Prostate gland (tissue), 2 donors: ENCODE data around the gene GALNT11. TPM values are rescaled to one million over a fixed set of nuclear protein-coding genes. Genes with fewer than 3 reads are reported as not detected.

ENCODE experiments used
- DNase-seq: peaks from one replicate; pipeline ENCODE4 v3.0.0-alpha.2; 2019; ENCODE audit warnings: low spot score
- H3K27ac ChIP-seq, 2 donors: fragments of 200-600 bp; sonication (generic); 2 replicates each; pipeline ENCODE4 v1.5.1; 2017 to 2019
- H3K27me3 ChIP-seq: fragments of 200-600 bp; sonication (generic); replicated peaks from 2 replicates; pipeline ENCODE4 v1.5.1; 2019; ENCODE audit not compliant: insufficient read depth
- H3K36me3 ChIP-seq, 2 donors: fragments of 200-600 bp; sonication (generic); 1 replicate in 1 of 2; 2 replicates in 1 of 2; pipeline versions ENCODE4 v1.5.1 to v1.8.1; 2017 to 2019
- H3K4me1 ChIP-seq: fragments of 200-600 bp; sonication (generic); replicated peaks from 2 replicates; pipeline ENCODE4 v1.5.1; 2019
- H3K4me3 ChIP-seq, 2 donors: fragments of 200-600 bp; sonication (generic); 2 replicates each; pipeline ENCODE4 v1.5.1; 2017 to 2019
- H3K9me3 ChIP-seq: fragments of 200-600 bp; sonication (generic); 2 replicates; pipeline ENCODE4 v1.5.1; 2017
- POLR2A ChIP-seq: fragments of 450-650 bp; IDR thresholded peaks from one replicate; pipeline ENCODE4 v1.6.1; 2016; ENCODE audit warnings: antibody characterized with exemption, mild to moderate bottlenecking
- POLR2AphosphoS5 ChIP-seq: sonication (generic); formaldehyde crosslinking; IDR thresholded peaks from one replicate; pipeline ENCODE4 v1.6.1; 2017; ENCODE audit warnings: antibody characterized with exemption
- WGBS: methylation state at CpG from one replicate; pipeline ENCODE4 v1.1.5; 2018; 5-methylcytosine and 5-hydroxymethylcytosine counted together
- intact Hi-C: fragments of 100-400 bp; cut with DNase I; formaldehyde crosslinking; loops from one replicate; pipeline ENCODE4 v1.14.2; 2022
- total RNA-seq, 2 donors: library from RNA; depleted of rRNA; stranded (reverse); fragments of >200 nt; gene quantifications; one replicate each; pipeline ENCODE4 v1.1.0, GENCODE V29; 2016
- TF ChIP-seq, protein P1 (sequence below), 4 experiments: fragments of 200-600 bp in 2 of 4; fragments of 450-650 bp in 2 of 4; sonication (generic) in 2 of 4; IDR thresholded peaks; 1 replicate in 3 of 4; 2 replicates in 1 of 4; pipeline ENCODE4 v1.5.1; 2016 to 2019; ENCODE audit warnings: antibody characterized with exemption in 4 of 4, mild to moderate bottlenecking in 2 of 4, moderate library complexity in 2 of 4

GALNT11 gene
- total RNA-seq, 2 donors from 2014 or later = 50.3 to 76.2 TPM

GRCh38 chr7:152120210-152120609 lies 94.7 kb downstream of the GALNT11 start:
- H3K36me3 ChIP-seq = peaks cover 0 to 6% of the 10 kb centered on the region in 2 donors
- DNase-seq = no peak
- no peaks in the 10 kb centered on the region for H3K4me1 ChIP-seq
- intact Hi-C loops = no loop called here
- H3K9me3 ChIP-seq = no peaks in the 10 kb centered on the region
- H3K4me3 ChIP-seq = no peak overlapping the region
- WGBS = 95% methylated on average over 6 of the region's 6 CpGs
- H3K27ac ChIP-seq = no peak overlapping the region
- TF ChIP-seq, protein P1, sequence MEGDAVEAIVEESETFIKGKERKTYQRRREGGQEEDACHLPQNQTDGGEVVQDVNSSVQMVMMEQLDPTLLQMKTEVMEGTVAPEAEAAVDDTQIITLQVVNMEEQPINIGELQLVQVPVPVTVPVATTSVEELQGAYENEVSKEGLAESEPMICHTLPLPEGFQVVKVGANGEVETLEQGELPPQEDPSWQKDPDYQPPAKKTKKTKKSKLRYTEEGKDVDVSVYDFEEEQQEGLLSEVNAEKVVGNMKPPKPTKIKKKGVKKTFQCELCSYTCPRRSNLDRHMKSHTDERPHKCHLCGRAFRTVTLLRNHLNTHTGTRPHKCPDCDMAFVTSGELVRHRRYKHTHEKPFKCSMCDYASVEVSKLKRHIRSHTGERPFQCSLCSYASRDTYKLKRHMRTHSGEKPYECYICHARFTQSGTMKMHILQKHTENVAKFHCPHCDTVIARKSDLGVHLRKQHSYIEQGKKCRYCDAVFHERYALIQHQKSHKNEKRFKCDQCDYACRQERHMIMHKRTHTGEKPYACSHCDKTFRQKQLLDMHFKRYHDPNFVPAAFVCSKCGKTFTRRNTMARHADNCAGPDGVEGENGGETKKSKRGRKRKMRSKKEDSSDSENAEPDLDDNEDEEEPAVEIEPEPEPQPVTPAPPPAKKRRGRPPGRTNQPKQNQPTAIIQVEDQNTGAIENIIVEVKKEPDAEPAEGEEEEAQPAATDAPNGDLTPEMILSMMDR (IDR thresholded peaks at IDR 0.05) = no peak
- TF ChIP-seq POLR2AphosphoS5 = no peak
- TF ChIP-seq POLR2A = no peak
- H3K27me3 ChIP-seq = no peaks in the 10 kb centered on the region

- H3K27me3 ChIP-seq = no peaks in the 10 kb centered on the region
- TF ChIP-seq POLR2A (no peak), POLR2AphosphoS5 (no peak)
- TF ChIP-seq, protein P1 (IDR thresholded peaks at IDR 0.05) = no peak
- DNase-seq = no peak
- 96% methylated on average over 7 of the region's 7 CpGs for WGBS
- H3K4me1 ChIP-seq = no peaks in the 10 kb centered on the region
- H3K4me3 ChIP-seq = no peak overlapping the region
- intact Hi-C loops = no loop called here
- no peak overlapping the region for H3K27ac ChIP-seq
- H3K9me3 ChIP-seq = no peaks in the 10 kb centered on the region
- peaks cover 0 to 6% of the 10 kb centered on the region in 2 donors for H3K36me3 ChIP-seq
These were observed 95.3 kb downstream of the GALNT11 start for GRCh38 chr7:152120776-152121175.

DNA sequence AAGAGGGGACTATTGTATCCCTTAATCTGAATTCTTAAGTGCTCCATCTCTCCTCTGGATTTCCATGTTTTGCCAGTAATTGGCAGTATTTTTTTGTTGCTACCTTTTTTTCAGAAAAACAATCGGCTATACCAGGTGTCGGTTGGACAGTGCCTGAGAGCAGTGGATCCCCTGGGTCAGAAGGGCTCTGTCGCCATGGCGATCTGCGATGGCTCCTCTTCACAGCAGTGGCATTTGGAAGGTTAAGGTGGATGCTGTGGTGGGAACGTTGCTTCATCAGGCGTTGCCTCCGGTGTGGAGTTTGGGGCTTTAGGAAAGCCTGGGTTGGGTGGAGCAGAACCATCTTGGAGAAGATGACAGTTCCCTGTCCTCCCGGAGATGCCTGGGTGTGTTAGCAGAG lies 96.0 kb downstream of the GALNT11 start:
- 95% methylated on average over 9 of the region's 9 CpGs for WGBS
- intact Hi-C loops = no loop called here
- DNase-seq = no peak
- Histone ChIP-seq H3K9me3 (no peaks in the 10 kb centered on the region), H3K27me3 (no peaks in the 10 kb centered on the region), H3K36me3 (peaks cover 0 to 6% of the 10 kb centered on the region in 2 donors), H3K27ac (no peak overlapping the region), H3K4me1 (no peaks in the 10 kb centered on the region), H3K4me3 (no peak overlapping the region)
- TF ChIP-seq, protein P1 (IDR thresholded peaks at IDR 0.05) = no peak
- no peak for TF ChIP-seq POLR2AphosphoS5

GRCh38 chr7:152122540-152122939 lies 97.1 kb downstream of the GALNT11 start:
- Histone ChIP-seq H3K27me3 (no peaks in the 10 kb centered on the region), H3K4me3 (no peak overlapping the region), H3K9me3 (no peaks in the 10 kb centered on the region), H3K27ac (no peak overlapping the region), H3K4me1 (no peaks in the 10 kb centered on the region), H3K36me3 (peaks cover 0 to 6% of the 10 kb centered on the region in 2 donors)
- WGBS = 100% methylated on average over 1 of the region's 1 CpG
- DNase-seq = no peak
- TF ChIP-seq, protein P1 (IDR thresholded peaks at IDR 0.05) = no peak
- no peak for TF ChIP-seq POLR2AphosphoS5
- no peak for TF ChIP-seq POLR2A
- intact Hi-C loops = no loop called here

DNA sequence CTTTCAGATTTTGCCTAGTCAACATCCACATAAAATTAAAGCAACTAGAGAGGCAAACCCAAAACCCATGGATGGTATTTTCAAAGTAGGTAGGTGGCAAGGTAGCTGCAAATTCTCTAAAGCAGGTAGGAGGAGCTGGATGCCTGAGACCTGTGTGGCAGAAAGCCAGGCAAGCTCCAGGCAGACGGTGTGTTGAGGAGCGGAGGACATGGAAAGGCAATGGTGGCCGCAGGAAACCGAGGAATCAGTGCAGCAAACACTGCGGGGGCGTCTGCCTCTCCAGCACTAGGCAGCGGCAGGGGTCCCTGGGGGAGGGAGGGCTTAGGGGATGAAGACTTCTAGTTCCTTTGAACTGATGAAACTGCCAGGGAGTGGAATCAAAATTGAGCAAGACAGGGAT lies 101.3 kb downstream of the GALNT11 start:
- Histone ChIP-seq H3K4me1 (no peaks in the 10 kb centered on the region), H3K4me3 (no peak overlapping the region), H3K36me3 (peaks cover 0 to 7% of the 10 kb centered on the region in 2 donors), H3K27ac (no peak overlapping the region), H3K27me3 (no peaks in the 10 kb centered on the region), H3K9me3 (no peaks in the 10 kb centered on the region)
- WGBS = 87% methylated on average over 7 of the region's 7 CpGs
- TF ChIP-seq POLR2AphosphoS5 = no peak
- TF ChIP-seq POLR2A = no peak
- TF ChIP-seq, protein P1 (IDR thresholded peaks at IDR 0.05) = no peak
- intact Hi-C loops = no loop called here
- no peak for DNase-seq
